ENCODE data around the gene RMI1.
"Not testable (repeated sequence)": the region's sequence is repeated elsewhere in the genome, so short reads cannot be mapped to it uniquely, and the experiment has no call there.

Gene RMI1

GRCh38 chr9:84007662-84008061 lies 27.1 kb downstream of the RMI1 start:
- DNase-seq: no peak

GRCh38 chr9:84024041-84024575 lies 43.5 kb downstream of the RMI1 start:
- no peak for DNase-seq

GRCh38 chr9:84027201-84027600 lies 46.6 kb downstream of the RMI1 start:
- no peak for DNase-seq

- no peak for DNase-seq
Measured at GRCh38 chr9:84031534-84031933, 50.9 kb downstream of the RMI1 start.

GRCh38 chr9:84041857-84042256 lies 61.3 kb downstream of the RMI1 start:
- not testable (repeated sequence) for DNase-seq

- DNase-seq: no peak
Measured at GRCh38 chr9:84045481-84046097, 65.0 kb downstream of the RMI1 start.

Data from T-helper 2 cell (primary cell).